ENCODE results near the gene PEX12.
"Not testable (repeated sequence)": the region's sequence is repeated elsewhere in the genome, so short reads cannot be mapped to it uniquely, and the experiment has no call there.

Gene PEX12

GRCh38 chr17:35540589-35541404, 37.6 kb downstream of the PEX12 start:
- peak; percentile 86 for FAIRE-seq
- no peak for DNase-seq (ENCODE audit: extremely low spot score, insufficient read length, low read depth)

DNA sequence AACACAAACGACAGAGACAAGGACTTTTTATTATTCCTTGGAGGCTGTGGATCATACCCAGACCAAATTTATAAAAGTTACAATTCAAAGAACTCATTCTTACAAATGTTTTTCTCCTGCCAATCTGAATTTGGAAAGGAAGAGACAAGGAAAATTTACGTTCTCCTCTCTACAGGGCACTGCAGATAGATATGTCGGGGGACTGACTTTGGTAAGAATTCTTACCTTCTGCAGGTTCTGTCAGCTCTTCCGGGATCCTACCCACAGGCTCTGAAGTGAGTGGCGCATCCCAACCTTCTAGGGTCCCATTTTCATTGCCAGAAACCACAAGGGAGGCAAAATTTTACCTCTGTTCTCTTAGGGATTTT, 38.7 kb downstream of the PEX12 start:
- FAIRE-seq, result no peak

GRCh38 chr17:35537601-35538141, 40.7 kb downstream of the PEX12 start, which contains the start of gene SLFN12L:
SLFN12L (minus strand) TSS chr17:35537678; CDS start chr17:35522364, 15,314 bp downstream.
- DNase-seq (ENCODE audit: extremely low spot score, insufficient read length, low read depth) (peak; percentile 30), FAIRE-seq (peak; percentile 88)

More for the DNA sequence above, 38.7 kb downstream of the PEX12 start:
- no peak for DNase-seq (ENCODE audit: extremely low spot score, insufficient read length, low read depth)

DNA sequence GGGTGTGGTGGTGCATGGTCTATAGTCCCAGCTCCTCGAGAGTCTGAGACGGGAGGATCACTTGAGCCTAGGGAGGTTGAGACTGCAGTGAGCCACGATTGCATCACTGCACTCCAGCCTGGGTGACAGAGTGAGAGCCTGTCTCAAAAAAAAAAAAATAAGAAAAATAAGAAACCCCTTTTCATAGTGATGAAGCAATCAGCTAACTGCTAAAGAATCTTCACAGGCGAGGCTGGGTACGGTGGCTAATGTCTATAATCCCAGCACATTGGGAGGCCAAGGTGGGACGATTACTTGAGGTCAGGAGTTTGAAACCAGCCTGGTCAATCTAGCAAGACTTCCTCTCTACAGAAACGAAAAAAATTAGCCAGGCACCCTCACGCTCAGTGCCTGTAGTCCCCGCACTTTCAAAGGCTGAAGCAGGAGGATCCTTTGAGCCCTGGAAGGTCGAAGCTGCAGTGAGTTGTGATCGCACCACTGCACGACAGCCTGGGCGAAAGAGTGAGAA, 41.7 kb downstream of the PEX12 start:
- peak; percentile 80 for FAIRE-seq
- DNase-seq (ENCODE audit: extremely low spot score, insufficient read length, low read depth), result no peak

DNA sequence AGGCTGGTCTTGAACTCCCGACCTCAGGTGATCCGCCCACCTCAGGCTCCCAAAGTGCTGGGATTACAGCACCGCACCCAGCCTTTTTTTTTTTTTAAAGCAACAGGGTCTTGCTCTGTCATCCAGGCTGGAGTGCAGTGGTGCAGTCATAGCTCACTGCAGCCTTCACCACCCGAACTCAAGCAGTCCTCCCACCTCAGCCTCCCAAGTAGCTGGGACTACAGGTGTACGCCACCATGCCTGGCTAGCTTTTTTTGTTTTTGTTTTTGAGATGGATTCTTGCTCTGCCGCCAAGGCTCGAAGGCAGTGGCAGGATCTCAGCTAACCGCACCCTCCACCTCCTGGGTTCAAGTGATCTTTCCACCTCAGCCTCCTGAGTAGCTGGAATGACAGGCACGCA, 43.0 kb downstream of the PEX12 start:
- not testable (repeated sequence) for DNase-seq (ENCODE audit: extremely low spot score, insufficient read length, low read depth); FAIRE-seq

GRCh38 chr17:35534576-35535093, 43.7 kb downstream of the PEX12 start:
- no peak for FAIRE-seq
- DNase-seq (ENCODE audit: extremely low spot score, insufficient read length, low read depth), result no peak

DNA sequence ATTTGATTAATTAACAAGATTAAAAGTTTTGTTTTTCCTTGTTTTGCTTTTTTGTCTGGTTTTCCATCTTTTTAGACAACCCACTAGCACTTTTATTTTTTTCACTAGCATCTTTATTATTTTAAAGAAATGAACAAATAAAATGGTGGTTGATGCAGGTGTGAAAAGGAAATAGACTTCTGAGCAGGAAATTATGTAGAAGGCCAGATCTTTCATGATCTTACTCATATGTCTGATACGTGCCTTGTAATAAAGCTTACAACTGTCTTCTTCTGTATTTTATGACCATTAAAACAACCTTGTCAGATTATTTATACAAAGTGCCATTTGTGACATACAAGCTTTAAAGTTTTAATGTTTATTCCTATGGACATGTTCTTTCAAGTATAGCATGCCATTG, 47.2 kb downstream of the PEX12 start:
- FAIRE-seq, result peak; percentile 46
- DNase-seq (ENCODE audit: extremely low spot score, insufficient read length, low read depth), result no peak

GRCh38 chr17:35529866-35530265, 48.5 kb downstream of the PEX12 start:
- FAIRE-seq, result no peak
- no peak for DNase-seq (ENCODE audit: extremely low spot score, insufficient read length, low read depth)

GRCh38 chr17:35529326-35529725, 49.0 kb downstream of the PEX12 start:
- not testable (repeated sequence) for DNase-seq (ENCODE audit: extremely low spot score, insufficient read length, low read depth); FAIRE-seq

Measured in GM18507 (cell line).